Stimulated activated CD4-positive, alpha-beta T cell treated with anti-CD3 and anti-CD28 coated beads, TNF-alpha, amount 100 ng/mL, for 24 hours (primary cell): ENCODE results near the gene CDH11.

ENCODE experiments used
- DNase-seq, 3 experiments: peaks; one replicate each; pipeline ENCODE4 v3.0.0-alpha.2; 2020; ENCODE audit warnings: low read depth in 3 of 3

The CDH11 gene

DNA sequence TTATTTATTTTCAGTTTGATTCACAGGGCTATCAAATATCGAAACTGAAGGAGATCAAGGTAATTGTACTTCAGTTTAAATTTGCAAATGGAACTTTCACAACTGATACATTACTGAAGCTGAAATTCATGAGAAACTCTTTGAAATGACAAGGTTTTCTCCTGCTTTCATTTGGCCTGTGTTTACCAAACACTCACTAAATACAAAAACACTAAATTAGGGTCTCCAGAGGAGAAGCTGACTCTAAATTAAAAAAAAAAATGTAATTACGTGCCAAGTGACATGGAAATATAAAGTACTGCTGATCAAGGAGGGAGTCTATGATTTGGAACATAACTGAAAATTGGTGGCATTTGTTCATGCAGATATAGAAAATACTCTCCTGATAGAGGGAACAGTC is 205.8 kb downstream of the CDH11 start:
- DNase-seq, result no peak

GRCh38 chr16:64910356-64910755 is 211.5 kb downstream of the CDH11 start:
- no peak for DNase-seq

DNA sequence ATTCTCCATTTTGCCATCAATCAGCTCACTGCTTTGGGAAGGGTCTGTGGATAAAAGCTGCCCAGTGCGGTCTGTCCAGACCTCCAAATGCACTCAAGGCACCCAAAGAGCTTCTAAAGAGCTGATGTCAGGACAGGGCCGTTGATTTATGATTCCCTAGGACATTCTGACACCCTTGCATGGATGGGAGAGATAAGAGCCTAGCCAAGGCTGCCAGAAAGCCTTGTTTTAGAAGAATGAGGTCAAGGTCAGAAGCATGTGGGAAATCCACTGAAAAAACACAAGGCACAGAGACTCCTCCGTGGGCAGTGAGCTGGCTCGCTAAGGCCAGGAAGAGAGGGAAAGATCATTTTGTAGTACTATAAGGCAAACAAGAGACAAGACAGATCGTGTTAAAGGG is 214.0 kb downstream of the CDH11 start:
- DNase-seq, result no peak

DNA sequence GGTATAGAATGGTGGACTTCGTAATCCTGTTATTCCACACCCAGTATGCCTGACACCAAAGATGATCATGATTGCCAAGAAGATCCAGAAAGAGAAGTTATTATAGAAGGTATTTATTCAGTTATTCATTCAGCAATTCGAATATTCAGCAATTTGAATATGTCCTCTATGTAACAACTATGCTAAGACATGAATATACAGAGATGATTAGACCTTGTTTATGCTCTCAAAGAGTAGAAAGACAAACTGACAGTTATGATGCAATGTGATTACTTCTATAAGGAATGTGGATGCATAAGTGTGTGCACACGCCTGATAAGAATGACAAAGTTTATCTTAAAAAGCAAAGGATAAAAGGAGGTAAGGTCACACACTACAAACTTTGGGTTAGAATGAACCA is 218.1 kb downstream of the CDH11 start:
- DNase-seq, result no peak

DNA sequence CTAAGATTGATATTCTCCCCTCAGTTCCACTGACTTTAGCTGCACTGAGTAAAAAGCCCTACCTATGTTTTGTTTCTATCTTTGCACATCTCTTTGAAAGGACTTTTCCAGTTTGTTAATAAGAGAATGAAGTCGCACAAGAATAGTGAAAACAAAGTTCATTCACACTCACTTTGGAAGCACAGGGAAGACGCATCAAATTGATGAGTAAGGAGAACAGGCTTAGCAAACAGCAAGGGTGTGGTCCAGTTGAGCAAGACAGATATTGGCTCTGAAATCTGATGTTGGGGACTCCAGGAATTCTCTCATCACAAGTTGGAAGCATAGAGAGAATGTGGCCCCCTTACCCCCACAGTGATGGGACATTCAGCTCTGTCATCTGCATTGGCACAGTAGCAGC is 221.3 kb downstream of the CDH11 start:
- DNase-seq, result no peak

DNA sequence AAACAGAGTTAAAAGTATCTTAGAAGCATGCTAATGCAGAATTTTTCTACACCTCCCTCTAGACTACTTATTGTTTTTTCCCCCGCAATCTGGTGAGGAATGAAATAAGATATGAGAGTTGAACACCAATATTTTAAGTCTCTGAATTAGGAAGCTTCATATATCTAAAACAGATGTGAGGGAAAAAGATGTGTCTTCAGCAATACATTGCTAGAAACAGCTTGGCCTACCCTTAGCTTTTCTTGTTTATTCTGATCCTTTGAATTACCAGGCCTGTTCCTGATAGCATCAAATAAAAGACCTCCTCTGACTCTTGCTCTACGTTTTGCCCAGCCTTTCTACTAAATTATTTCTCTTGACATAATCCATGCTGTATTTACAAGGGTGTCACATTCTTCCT is 221.8 kb downstream of the CDH11 start:
- DNase-seq, result no peak

- no peak for DNase-seq
Measured at GRCh38 chr16:64898159-64898558, 223.7 kb downstream of the CDH11 start.
